GM18519 (cell line): Measurements from ENCODE around the gene PAFAH2.
"Not testable (repeated sequence)": the region's sequence is repeated elsewhere in the genome, so short reads cannot be mapped to it uniquely, and the experiment has no call there.

Source experiments
- ATAC-seq: cut with Tn5 transposase; IDR thresholded peaks from one replicate; pipeline ENCODE4 v1.9.1; 2021; ENCODE audit warnings: mild to moderate bottlenecking, moderate library complexity; ENCODE audit not compliant: unreplicated experiment, low FRiP score

PAFAH2 gene

DNA sequence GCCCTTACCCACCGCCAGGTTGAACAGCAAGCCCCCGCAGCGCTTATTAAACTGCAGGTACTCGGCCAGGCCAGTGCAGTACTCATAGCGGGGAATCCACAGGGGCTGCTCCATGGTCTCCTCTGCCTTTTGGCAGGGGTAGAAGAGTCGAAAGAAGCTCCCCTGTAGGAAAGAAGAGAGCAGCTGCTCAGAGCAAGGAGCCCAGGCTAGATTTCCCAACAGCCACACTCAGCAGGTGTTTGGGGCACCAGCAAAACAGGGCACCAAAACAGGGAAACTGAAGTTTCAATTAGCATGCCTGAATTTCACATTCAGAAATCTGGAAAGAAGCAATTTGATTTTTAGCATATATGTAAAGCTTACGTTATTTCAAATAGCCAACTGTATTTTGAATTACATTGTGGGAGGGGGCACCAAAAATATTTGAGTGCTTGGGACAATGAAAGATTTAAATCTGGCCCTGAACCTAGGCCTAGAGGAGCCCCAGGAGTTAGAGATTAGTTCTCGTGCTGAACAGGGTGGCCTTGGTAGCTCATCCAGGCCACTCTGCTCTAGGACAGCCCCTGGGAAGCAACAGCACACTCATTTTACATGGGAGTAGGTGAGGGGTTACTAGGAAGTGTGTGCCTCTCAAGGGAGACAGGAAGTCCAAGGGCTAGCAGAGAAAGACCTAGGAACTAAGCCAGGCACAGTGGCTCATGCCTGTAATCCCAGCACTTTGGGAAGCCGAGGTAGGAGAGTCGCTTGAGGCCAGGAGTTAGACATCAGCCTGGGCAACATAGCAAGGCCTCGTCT is 8.2 kb downstream of the PAFAH2 start:
- ATAC-seq, result no peak

GRCh38 chr1:25987951-25988350 is 9.9 kb downstream of the PAFAH2 start:
- no peak for ATAC-seq

GRCh38 chr1:25986773-25987172 is 11.1 kb downstream of the PAFAH2 start:
- ATAC-seq, result not testable (repeated sequence)

DNA sequence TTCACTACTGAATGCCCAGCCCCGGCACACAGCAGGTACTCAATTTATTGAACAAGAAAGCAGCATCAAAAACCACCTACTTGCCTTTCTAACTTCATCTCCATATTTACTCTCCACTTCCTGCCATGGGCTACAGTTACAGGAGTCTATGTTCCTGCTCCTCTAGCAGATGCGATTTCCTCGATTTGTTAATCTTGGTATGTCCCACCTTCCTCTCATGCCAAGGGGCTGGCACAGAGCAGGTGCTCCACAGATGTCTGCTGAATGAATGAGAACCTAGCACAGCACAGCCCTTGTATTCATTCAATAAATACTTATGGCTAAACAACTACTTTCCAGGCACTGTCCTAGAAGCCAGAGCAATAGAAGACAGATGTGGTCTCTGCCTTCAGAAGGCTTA is 12.2 kb downstream of the PAFAH2 start:
- no peak for ATAC-seq

- ATAC-seq, result no peak
Observed at GRCh38 chr1:25985171-25985570, 12.7 kb downstream of the PAFAH2 start.

DNA sequence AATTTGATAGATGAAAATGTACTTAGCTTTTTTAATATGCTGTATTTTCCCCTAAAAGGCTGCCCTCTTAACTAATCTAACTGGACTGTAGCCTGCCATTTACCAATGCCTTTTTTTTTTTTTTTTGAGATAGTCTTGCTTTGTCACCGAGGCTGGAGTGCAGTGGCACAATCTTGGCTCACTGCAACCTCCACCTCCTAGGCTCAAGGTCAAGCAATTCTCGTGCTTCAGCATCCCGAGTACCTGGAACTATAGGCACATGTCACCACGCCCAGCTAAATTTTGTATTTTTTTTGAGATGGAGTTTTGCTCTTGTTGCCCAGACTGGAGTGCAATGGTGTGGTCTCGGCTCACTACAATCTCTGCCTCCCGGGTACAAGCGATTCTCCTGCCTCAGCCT is 18.7 kb downstream of the PAFAH2 start:
- ATAC-seq, result no peak

DNA sequence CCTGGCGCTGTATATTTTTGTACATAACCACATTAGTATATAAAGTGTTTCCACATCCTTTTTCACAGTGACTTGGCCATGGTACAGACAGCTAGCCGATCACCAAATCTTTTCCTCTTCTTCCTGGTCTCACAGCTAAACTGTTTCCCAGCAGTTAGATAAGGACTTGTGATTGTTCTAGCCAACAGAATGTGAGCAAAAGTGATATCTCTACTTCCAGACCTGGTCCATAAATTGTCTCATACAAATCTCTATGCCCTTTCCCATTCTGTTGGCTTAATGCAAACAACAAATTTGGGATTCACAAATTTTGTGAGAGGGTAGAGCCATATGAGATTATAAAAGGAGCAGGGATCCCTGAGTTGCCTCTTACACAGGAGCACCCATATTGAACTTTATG is 19.5 kb downstream of the PAFAH2 start:
- ATAC-seq, result no peak

DNA sequence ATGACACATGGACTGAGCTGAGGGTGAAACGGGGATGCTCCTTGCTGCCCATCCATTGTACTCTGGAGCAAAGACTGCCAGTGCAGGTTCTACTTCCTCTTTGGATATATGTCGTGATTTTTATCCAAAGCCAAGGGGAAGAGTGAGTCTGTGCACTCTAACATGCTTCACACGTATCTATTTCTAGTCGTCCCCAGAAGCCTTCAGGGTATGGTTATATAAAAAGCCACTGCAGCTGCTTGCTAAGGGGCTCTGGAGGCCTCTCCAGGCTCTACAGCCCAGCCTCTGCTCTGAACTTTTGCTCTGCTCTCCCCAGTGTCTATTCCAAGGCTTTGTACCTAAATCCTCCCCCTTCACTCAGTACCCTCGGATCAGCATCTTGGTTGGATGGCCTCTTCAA is 20.1 kb downstream of the PAFAH2 start:
- ATAC-seq, result no peak

- ATAC-seq, result no peak
Observed at GRCh38 chr1:25973610-25974321, 24.1 kb downstream of the PAFAH2 start.

DNA sequence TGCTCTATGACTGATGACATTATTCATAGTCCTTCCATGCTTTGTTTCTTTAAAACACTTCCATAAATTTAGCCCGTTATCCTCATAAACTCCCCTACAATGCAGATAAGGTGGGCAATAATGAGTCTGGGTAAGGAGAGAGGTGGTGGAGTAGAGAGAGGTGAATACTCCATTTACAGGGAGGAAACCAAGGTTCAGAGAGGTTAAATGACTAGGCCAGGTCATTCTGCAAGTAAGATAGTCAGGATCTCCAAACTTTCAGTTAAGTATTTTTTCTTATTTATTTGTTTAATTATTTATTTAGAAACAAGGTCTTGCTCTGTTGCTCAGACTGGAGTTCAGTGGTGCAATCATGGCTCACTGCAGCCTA is 26.1 kb downstream of the PAFAH2 start:
- ATAC-seq, result no peak

- no peak for ATAC-seq
Observed at GRCh38 chr1:25971066-25971810, 26.6 kb downstream of the PAFAH2 start.

GRCh38 chr1:25967308-25967707 is 30.6 kb downstream of the PAFAH2 start:
- ATAC-seq, result no peak

DNA sequence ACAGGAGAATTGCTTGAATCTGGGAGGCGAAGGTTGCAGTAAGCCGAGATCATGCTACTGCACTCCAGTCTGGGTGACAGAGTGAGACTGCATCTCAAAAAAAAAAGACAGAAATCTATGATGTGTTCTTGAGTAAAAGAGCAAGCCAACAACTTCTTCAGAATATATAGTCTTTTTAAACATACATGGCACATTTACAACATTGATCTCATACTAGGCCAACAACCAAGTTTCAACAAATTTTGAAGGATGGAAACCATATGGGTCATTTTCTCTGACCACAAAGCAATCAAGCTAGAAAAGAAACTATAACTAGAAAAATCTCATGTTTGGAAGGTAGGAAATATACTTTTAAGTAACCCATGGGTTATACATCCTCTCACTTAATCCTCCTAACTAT is 38.3 kb downstream of the PAFAH2 start:
- no peak for ATAC-seq

- no peak for ATAC-seq
Observed at GRCh38 chr1:25958465-25958864, 39.4 kb downstream of the PAFAH2 start.

DNA sequence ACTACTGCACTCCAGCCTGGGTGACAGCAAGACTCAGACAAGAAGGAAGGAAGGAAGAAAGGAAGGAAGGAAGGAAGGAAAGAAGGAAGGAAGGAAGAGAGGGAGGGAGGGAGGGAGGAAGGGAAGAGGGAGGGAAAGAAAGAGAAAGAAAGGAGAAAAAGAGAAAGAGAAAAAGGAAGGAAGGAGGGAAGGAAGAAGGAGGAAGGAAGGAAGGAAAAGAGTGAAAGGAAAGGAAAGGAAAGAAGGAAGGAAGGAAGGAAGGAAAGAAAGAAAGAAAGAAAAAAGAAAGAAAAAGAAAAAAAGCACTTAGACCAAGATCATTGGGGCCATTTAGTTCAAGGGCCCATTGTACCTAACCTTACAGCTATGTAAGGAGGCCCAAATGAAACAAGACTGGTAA is 42.3 kb downstream of the PAFAH2 start:
- no peak for ATAC-seq

DNA sequence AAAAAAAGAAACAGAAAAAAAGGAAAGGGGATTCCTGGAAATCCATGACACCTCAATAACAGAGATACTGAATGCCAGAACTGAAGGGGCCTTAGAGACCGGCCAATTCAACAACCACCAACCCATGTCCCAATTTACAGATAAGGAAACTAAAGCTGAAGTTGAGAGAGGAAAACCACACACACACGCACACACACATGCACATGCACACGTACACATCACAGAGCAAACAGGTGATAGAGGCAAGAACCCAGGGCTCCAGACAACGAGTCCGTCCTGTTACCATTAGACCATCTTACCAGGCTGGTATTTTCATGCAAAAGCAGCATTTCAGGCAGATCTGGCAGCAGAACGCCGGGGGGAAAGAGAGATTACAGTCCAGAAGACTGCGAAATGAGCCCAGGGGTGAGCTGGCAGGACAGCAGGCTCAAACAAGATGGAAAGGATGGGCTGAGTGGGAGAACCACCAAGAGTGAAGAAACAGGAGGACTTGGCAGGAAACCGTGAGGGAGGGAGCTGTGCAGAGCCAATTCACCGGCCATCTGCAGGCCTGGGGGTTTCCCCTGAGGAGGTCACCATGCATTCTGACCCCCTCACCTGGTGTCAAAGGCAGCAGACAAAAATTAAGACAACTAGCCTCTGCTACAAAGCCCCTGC is 43.5 kb downstream of the PAFAH2 start:
- ATAC-seq, result no peak

DNA sequence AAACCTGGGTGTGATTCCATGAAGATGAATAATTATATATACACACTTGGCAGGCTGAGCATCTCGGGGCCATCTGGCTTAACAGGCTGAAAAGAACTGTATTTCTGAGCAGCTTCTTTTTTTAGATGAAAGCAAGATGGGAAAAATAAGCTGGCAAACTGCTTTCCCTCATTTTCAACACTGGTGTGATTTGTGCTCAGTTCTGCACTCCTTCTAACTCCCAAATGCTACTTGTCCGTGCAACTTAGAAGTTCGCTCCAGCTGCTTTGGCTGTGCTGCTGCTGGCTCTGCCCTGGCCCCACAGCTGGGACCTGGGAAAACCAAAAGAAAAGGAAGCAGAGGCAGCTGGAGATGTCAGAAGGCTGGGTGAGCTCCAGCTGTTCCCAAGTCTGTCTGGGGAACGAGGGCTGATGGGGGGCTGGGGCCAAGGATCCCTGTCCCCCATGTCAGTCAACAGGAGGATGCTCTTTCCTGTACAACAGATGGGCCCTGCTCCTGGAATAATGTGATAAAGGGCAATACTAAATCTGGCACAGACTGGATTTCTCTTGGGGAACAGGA is 44.9 kb downstream of the PAFAH2 start:
- ATAC-seq, result no peak

- no peak for ATAC-seq
Observed at GRCh38 chr1:25948641-25949040, 49.2 kb downstream of the PAFAH2 start.

DNA sequence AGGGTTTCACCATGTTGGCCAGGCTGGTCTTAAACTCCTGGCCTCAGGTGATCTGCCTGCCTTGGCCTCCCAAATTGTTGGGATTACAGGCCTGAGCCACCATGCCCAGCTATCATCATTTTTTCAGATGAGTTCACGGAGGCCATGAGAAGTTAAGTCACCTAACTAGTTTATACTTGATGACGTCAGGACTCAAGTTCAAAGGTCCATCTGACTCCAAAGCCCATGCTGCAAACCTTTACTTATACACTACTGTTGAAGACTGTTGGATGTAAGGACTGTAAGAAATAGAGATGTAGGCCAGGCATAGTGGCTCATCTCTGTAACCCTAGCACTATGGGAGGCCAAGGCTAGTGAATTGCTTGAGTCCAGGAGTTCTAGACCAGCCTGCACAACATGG is 50.8 kb downstream of the PAFAH2 start:
- ATAC-seq, result no peak

DNA sequence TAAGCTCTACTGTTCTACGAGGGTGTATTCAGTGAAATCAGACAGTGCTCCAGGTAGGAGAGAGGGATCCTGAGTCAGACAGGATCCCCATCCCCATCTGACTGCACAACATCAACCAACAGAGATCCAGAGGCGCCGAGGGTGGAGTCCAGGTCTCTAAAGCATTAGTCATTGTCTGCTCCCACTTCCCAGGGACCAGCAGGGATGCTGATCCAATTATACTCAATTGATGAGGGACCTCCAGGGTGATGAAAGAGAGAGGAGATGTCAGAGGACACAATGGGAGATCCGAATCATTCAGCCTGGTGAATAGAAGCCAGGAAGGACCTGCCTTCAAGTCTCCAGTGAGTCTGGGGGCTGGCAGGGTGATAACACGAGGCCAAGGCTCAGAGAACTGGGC is 52.1 kb downstream of the PAFAH2 start:
- ATAC-seq, result no peak

DNA sequence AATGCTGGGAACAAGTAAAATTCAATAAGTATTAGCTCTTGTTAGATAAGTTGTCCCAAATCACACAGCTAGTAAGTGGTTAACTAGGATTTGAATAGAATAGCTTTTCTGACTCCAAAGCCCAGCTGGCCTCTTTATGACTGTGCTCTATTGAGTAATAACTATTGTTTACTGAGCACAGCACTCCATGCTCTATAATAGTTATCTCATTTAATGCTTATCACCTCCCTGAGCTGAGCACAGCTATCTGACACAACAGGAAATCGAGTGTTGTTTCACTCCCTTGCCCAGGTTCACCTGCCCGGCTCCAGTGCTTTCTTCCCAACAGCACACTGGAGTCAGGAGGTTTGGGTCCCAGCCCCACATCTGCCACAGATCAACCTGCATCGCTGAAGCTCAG is 52.9 kb downstream of the PAFAH2 start:
- ATAC-seq, result no peak
